Mammary epithelial cell (primary cell): ENCODE results near the gene KLHDC8A.

Experiments used
- CTCF ChIP-seq, 2 donors: IDR thresholded peaks in 1 of 2; conservative IDR thresholded peaks in 1 of 2; 2 replicates each; pipeline ENCODE4 v1.5.1; 2011 to 2012; ENCODE audit warnings: inconsistent platforms in 2 of 2, low read length in 2 of 2, mild to moderate bottlenecking in 2 of 2, control low read depth in 1 of 2, low read depth in 1 of 2; ENCODE audit not compliant: insufficient read depth in 1 of 2; ENCODE audit errors: extremely low read depth in 1 of 2
- EZH2 ChIP-seq: IDR thresholded peaks from 2 replicates; pipeline ENCODE4 v1.6.1; 2012; ENCODE audit warnings: low read length, inconsistent platforms, borderline replicate concordance

DNA sequence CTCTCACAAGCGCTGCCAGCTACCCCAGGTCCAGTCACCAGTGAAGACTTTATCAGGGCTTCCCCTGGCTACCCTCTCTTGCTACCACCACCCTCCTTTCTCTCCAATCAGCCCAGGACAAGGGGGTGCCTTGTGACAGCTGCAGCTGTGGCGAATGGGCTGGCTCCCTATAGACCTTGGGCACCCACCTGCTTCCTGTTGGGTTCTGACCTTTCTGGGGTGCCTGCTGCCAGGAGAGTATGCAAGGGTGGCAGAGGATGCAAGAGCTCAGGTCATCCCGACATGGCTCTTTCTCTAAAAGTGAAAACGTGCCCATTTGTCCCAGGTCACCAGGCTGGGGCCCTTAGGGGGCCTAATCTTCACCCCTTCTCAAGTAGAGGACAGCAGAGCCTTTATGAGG is 6.6 kb downstream of the KLHDC8A start:
- TF ChIP-seq CTCF (conservative IDR thresholded peaks at IDR 0.05 in 1 of 2, IDR thresholded peaks at IDR 0.05 in 1 of 2; ENCODE audit: extremely low read depth in 1 of 2, insufficient read depth in 1 of 2, low read depth in 1 of 2, low read length in 2 of 2) (no peak), EZH2 (no peak)
